HG03457 (cell line): ENCODE data around the gene KRT38.
"Not testable (repeated sequence)": the region's sequence is repeated elsewhere in the genome, so short reads cannot be mapped to it uniquely, and the experiment has no call there.

Source experiments
- ATAC-seq: cut with Tn5 transposase; IDR thresholded peaks from one replicate; pipeline ENCODE4 v1.9.1; 2021; ENCODE audit warnings: moderate number of reproducible peaks; ENCODE audit not compliant: unreplicated experiment

KRT38 gene

DNA sequence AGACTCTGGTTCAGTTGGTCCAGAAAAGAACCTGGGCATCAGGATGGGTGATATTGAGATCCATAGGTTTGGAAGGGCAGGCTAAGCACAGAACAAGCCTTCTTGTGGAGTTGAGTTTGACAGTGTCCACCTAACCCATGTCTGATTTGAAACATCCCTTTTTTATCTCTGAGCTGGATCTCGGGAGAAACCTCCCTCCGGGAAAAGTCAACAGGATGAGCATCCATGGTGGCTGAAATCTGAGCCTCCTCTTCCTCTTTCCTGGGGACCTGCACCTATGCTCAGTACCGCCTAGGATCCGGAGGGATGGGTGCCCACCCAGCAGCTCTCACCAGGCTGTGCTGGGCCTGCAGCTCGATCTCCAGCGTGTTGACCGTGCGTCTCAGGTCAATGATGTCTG lies 23.0 kb upstream of the KRT38 start:
- no peak for ATAC-seq

DNA sequence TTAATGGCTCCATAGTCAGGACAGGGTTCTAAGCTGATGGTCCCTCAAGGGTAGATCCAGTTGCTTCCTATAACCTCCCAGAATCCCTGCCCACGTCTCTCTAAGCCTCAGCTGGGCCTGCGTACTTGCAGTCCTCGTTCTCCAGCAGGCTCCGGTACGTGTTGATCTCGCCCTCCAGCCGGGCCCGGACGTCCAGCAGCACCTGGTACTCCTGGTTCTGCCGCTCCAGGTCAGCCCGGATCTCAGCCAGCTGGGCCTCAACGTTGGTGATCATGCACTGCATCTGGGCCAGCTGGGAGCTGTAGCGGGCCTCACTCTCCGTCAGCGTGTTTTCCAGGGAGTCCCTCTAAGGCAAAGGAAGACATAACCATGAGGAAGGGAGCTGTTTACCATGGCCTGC lies 21.9 kb upstream of the KRT38 start:
- ATAC-seq, result no peak

DNA sequence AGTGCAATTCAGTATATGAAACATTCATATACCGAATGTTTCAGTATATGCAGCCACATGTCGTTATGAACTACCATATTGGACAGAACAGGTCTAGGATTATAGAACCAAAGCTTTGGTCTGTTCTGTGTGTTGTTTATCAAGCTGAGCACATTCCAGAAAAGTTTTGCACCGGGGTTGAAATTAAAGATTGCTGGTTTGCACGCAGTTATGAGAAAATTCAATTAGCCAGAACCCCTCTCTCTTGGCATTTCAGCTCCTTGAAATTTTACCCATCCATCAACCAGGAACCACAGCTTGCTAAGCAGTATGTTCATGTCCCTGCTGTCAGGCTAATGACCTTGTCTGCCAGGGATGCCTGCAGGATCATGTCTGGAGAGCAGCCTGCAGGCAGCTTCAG lies 16.9 kb upstream of the KRT38 start:
- no peak for ATAC-seq

DNA sequence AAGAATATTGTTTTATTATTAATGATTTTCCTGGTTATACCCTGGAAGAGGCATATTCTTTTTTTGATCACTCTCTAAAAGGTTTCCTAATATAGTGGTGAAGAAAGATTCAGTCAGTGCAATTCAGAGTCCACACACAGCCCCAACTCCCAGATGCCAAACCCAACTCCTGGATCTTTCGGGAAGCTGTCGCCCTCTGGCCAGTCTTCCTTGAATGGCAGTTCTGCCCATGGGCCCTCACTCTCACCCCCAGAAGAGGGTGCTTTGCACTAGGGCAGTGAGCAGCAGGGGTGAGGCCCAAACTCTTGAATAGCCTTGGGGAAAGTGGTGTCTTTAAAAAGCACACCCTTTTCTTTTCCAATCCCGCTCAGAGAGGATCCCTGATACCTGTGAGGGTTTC lies 15.4 kb upstream of the KRT38 start:
- no peak for ATAC-seq

DNA sequence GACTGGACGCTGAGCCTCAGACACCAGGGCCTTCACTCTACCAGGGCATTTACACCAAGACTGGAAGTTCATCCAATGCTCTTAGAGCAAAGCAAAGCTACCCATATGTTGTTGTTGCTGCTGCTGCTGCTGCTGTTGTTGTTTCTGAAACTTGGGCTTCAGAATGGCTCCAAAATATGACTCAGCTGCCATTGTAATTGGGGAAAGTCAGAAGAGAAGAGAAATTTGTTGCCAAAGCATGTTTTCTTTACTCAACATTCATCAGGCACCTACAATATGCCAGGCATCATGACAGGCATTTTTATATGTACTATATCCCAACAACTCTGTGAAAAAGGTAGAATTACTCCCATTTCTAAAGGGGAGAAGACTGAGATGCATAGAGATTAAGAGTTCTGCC lies 14.5 kb upstream of the KRT38 start:
- ATAC-seq, result no peak

DNA sequence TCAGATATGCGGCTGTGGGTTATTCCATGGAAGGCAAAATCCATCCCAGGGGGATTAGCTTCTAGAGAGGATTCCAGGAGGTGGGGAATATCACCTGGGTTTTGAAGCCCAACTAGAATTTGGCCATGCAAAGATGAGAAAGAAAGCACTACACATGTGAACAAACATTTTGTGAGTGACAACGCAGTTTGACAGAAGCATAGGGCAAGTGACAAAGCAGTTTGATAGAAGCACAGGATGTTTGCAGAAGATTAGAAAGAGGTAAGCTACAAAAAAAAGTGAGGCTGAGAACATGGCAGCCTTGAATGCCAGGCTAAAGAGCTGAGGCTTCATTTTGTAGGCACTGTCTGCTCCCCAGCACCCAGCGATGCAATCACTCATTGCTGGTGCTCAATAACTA lies 12.3 kb upstream of the KRT38 start:
- no peak for ATAC-seq

DNA sequence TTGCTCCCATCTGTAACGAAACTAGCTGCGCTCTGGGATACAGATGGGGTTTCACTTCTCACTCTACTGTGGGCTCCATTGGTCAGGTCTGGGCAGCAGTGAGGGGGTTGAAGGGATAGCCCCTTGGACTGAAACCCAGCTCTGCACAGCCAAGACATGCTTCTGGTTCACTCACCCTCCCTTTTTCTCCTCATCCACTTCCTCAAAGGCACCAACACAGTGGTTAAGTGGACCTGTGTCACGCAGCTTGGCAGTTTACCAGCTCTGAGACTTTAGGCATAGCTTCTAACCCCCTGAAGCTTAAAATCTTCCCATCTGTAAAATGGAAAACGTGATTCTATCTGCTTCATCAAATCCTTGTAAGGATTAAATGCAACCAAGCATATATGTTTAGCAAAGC lies 11.5 kb upstream of the KRT38 start:
- no peak for ATAC-seq

DNA sequence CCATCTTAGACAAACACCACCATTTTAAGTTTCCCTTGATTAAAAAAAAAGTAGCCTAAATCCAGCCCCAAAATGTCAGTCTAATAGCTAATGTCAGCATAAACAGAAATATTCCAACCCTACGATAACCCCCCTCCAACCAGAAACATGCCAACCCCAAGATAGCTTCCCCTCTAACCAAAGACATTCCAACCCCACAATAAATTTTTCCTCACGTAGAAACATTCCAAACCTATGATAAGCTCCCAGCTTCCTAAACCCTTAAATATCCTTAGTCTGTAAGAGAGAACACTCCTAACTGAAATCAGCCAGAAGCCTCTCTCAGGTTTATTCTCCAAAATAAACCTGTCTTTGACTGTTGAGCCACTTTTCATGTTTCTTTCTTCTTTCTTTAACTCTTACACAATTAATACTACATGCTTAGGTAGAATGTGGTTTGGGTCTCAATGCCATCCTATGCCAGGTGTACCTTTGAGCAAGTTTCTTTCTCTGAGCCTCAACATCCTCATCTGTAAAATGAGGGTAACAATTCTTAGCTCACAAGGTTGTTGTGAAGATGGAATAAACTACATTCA lies 10.5 kb upstream of the KRT38 start:
- no peak for ATAC-seq

DNA sequence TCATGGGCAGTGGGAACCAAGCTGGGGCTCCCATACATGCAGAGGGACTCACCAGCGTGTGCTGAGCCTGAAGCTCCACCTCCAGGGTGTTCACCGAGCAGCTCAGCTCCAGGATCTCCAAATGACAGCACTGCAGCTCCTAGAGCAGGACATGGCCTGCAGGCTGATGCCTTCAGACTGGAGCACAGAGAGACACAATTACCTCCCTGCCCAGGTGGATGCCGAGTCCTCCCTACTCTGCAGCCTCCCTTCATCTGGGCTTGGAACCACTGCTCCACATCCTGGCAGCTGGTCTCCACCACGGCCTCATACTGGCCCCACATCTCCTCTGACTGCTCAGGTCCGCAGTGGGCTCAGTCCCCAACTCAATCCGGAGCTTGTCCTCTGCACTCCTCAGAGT lies 8.2 kb upstream of the KRT38 start:
- ATAC-seq, result no peak

DNA sequence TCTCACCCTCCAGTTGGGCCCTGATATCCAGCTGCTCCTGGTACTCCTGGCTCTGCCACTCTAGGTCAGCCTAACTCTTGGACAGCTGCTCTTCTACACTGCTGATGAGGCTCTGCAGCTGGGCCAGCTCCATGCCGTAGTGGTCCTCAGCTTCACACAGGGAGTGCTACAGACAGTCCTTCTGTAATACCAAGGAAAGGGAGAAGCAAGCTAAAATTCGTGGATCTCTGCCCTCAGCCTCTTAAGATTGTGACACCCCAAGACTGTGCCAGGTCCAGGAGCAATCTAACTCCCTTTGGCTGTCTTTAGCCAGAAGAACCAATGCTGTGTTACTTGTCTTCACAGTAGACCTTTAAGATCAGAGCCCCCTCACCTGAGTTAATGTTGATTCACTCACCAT lies 7.7 kb upstream of the KRT38 start:
- no peak for ATAC-seq

DNA sequence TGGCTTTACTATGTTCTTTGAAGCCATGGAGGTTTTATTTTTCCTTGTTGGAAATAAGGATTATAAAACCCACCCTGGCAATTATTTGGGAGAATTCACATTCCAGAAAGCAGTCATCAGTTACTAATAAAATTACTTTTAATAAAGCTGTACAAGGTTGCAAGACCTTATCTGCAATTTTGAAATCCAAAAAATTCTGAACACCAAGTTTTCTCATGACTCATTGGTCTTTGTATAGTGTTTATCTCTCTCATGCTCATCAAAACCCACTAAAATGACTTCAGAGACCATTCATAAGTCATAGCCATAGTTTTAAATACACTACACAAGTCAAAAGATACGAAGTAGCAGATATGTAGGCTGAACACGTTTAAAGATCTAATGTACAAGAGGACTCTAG lies 6.0 kb upstream of the KRT38 start:
- ATAC-seq, result no peak

DNA sequence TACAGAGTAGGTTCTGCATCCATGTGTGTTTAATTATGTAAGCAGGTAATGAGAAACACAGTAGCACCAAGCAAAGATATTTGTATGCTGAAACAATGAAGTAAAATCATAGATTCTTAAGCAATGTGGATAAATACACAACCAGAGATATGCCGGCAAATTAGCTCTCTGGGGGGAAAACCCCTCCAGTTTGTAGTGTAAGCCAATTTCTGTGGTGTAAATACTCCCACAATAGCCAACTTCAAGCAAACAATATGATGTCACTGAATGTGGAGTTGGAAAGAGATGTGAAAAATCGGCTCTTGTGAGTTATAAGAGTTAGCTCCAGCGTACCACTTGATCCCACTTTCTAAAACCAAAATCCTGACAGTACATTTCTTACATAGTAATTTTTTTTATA lies 3.9 kb upstream of the KRT38 start:
- ATAC-seq, result no peak

DNA sequence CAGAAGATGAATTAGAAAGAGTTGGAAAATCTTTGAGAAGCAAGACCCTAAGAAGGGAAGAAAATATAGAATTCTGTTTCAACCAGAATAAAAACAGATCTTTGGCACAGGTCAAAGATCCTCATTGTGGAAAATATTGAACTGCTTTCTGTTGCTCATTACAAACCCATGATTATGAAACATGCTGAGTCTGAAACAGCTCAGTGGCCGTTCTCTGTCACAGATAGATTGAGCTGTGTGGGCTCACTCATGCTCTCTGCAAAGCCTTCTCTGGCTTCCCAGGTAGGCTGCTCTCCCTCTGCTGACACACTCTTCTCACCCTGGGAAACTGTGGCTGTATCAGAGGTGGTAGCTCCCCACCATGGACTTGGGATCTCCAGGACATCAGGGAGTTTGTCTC lies 3.4 kb upstream of the KRT38 start:
- no peak for ATAC-seq

DNA sequence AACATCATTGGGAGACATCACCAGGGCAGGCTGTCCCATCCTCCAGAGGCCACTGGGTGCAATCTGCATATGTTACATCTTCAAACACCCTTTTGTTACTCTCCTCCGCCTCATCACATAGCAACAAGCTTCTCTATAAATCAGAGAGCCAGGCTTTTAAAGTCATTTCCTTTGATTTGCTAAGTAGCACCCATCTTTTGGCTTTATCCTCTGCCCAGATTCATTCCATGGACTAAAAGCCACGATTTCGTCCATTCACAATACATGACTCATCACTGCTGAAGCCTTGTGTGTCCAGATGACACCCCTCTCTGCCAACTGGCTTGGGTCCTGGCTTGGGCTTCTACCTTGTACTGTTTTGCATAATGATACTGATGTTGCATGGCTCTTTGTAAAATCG lies 2.0 kb upstream of the KRT38 start:
- ATAC-seq, result no peak

DNA sequence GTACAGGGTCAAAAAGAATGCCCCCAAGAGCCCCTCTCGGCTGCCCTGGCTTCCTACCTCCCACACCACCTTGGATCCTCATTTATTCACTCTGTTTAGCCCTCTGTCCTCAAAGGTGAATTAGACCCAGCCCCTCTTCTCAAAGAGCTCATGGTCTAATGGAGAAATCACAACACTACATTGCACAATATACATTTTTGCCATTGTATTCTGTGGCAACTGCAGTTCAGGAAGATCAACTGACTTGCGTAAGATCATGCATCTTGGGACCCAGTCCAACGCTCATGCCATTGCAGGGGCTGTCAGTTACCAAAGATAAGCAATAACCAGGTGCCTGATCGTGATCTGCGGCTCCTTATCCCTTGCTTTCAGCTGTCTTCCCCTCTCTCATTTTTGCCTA lies 1.4 kb downstream of the KRT38 start:
- no peak for ATAC-seq

DNA sequence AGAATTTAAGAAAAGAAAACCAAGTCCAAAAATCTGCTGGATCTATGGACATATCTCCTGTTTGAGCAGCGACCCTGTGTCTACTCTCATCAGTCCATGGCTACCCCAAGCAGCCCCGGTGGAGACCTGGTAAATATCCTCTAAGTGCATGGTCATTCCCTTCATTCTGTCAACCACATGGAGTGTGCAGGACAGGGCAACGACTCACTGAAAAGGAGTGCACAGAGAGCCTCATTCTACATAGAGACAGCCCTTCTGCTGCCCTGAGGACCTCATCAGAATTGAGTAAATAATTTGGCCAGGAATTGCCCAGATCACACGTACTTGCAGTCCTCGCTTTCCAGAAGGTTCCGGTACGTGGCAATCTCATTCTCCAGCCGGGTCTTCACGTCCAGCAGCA lies 3.0 kb downstream of the KRT38 start:
- ATAC-seq, result no peak

DNA sequence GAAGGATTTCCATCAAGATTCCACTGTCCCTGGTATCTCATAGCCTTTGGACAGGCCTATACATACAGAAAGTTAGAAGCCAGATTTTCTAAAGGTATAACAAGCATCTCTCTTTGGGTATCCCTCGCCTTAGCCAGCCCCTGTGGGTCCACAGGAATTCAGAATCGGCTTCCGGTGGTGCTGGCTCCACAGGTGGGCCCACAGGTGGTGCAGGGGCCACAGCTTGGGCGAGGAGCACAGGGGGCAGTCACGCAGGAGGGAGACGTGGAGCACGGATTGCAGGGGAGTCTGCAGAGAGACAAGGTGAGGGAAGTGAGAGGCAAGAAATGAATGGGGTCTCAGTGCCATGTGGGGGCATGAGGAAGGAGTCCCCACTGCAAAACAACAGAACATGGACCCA lies 3.5 kb downstream of the KRT38 start:
- ATAC-seq, result no peak

DNA sequence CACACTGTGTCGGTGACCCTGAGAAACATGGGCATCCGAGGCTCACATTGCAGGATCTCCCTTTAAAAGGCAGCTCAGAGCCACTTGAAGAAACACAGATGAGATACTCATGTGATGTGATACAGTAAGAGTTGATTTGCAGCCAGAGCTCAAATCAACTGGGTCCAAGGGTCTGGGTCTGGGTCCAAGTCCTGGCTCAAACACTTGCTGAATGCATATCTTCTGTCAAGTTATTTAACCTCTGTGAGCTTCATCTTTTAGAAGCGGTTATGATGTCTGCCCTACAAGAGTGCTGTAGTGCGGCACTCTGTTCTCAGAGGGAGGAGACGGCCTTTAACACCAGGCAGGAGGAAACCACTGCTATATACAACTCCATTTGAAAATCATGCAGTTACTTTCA lies 6.4 kb downstream of the KRT38 start:
- ATAC-seq, result no peak

DNA sequence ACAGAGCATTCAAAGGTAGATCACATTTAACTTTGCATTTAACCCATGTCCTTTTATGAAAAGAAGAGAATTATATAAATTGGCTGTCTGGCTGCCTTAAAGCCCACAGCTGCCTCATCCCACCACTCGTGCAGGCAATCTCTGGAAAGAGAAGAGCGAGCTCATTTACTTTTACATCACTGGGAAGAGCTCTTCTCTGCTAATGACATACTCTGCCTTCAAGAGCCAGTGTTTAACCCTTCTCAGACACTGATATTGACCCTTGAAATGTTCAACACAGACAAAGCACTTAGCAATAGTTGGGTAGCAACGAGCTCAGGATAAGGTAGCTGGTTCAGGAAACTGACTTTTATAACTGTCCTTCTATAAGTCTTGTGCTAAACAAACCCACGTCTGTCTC lies 6.8 kb downstream of the KRT38 start:
- no peak for ATAC-seq

DNA sequence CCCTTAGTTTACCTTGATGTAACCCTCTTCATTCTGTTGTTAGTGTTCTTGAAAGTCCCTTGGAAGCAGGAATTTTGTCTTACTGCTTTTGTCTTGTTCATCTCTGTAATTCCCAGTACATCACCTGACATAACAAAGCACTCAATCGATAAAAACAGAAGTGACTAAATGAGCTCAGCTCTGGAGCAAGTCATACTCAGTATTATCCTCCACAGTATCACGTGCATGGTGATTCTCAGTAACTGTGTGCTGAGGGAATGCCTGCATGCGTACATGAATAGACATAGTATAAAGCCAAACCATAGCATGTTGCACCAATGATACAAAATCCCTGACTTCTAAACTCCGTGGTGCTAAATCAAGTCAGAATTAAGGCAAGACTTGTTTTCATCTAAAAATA lies 7.2 kb downstream of the KRT38 start:
- no peak for ATAC-seq

DNA sequence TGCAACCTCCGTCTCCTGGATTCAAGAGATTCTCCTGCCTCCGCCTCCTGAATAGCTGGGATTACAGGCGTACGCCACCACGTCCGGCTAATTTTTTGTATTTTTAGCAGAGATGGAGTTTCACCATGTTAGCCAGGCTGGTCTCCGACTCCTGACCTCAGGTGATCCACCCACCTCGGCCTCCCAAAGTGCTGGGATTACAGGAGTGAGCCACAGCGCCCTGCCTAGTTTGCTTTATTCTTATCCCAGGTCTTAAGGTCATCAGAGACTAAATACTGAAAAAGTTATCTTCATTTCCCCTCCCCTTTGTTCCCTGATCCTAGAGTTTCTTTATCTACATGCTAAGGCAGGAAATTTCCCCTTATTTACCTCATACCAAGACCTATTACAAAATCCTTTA lies 10.4 kb downstream of the KRT38 start:
- not testable (repeated sequence) for ATAC-seq

DNA sequence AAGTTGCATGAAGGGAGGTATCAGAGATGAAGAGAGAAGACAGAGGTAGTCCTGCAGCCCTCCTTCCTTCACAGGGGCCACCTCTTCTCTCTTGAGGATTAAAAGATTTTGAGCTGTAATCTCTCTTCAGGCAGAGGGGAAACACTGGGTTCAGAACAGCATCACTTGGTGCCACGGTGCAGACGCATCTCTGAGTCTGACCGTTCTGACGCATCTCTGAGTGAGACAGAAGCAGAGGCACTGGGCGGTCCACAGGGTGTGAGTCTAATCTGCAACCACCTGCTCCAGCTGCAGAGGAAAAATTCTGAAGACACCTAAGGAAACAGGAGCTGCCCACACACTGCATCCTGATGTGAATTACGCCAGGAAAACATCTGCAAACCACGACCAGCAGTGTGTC lies 11.1 kb downstream of the KRT38 start:
- ATAC-seq, result no peak

DNA sequence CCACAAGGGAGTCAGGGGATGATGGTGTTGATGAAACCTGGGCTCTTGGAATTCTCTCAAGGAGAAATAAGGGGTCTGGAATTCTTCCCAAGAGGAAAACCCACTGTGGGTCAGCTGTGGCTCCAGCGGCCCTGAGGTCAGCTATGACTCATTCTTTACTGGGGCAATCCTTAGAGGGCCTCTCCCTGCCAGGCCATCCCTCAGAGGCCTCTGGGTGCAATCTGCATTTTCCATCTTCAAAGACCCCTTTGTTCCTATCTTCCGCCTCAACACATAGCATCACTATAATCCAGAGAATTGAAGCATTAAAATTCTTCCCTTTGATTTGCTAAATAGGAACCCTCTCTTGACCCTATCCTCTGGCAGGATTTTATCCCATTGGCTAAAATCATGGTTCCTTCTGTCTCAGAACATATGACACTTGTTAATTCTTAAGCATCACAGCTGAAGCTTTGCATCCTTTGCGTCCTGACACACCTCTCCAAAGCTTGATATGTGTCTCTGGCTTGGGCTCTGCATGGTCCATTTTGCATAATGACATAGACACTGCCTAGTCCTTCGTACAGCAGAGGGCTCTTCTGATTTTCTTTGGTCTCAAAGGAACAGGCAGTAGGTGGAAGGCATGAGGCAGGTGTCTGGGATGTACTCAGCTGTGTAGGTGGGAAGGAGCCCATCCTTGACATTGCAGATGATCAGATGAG lies 12.0 kb downstream of the KRT38 start:
- ATAC-seq, result no peak
